Measurements from ENCODE around the gene SLC45A3.

SLC45A3 gene

GRCh38 chr1:205633421-205633976 lies 46.8 kb downstream of the SLC45A3 start:
- DNase-seq: no peak

GRCh38 chr1:205632669-205633169 lies 47.6 kb downstream of the SLC45A3 start:
- DNase-seq: no peak

GRCh38 chr1:205631768-205632668 lies 48.3 kb downstream of the SLC45A3 start, which contains the start of gene ELK4:
Gene ELK4 (minus strand): TSS chr1:205632011. CDS start chr1:205623882, 8,129 bp downstream.
- DNase-seq: peak; percentile 85

GRCh38 chr1:205631010-205631767 lies 49.1 kb downstream of the SLC45A3 start:
- peak; percentile 51 for DNase-seq

GRCh38 chr1:205630651-205631009 lies 49.7 kb downstream of the SLC45A3 start:
- DNase-seq: no peak

GRCh38 chr1:205630241-205630640 lies 50.1 kb downstream of the SLC45A3 start:
- DNase-seq: no peak

- DNase-seq: no peak
Observed at GRCh38 chr1:205629751-205630150, 50.6 kb downstream of the SLC45A3 start.

GRCh38 chr1:205627956-205628355 lies 52.4 kb downstream of the SLC45A3 start:
- DNase-seq: no peak

GRCh38 chr1:205626216-205626615 lies 54.1 kb downstream of the SLC45A3 start:
- DNase-seq: no peak

GRCh38 chr1:205623646-205624045 lies 56.7 kb downstream of the SLC45A3 start:
- no peak for DNase-seq

GRCh38 chr1:205620269-205620668 lies 60.0 kb downstream of the SLC45A3 start:
- no peak for DNase-seq

GRCh38 chr1:205619376-205619775 lies 60.9 kb downstream of the SLC45A3 start:
- no peak for DNase-seq

- DNase-seq: no peak
Observed at GRCh38 chr1:205616563-205617293, 63.6 kb downstream of the SLC45A3 start.

- no peak for DNase-seq
Observed at GRCh38 chr1:205615789-205616188, 64.5 kb downstream of the SLC45A3 start.

GRCh38 chr1:205613854-205614412 lies 66.4 kb downstream of the SLC45A3 start:
- no peak for DNase-seq

GRCh38 chr1:205612556-205612955 lies 67.8 kb downstream of the SLC45A3 start:
- DNase-seq: no peak

- DNase-seq: no peak
Observed at GRCh38 chr1:205612104-205612503, 68.2 kb downstream of the SLC45A3 start.

GRCh38 chr1:205610901-205611466 lies 69.3 kb downstream of the SLC45A3 start:
- DNase-seq: no peak

- DNase-seq: no peak
Observed at GRCh38 chr1:205610036-205610435, 70.3 kb downstream of the SLC45A3 start.
